Measurements from ENCODE around the gene C19orf73.

The C19orf73 gene

GRCh38 chr19:49161987-49162386, 43.0 kb upstream of the C19orf73 start:
- TF ChIP-seq ZFP30 (CRISPR knock-in tag; IDR thresholded peaks at IDR 0.05) (no peak), OSR1 (CRISPR knock-in tag; IDR thresholded peaks at IDR 0.05) (no peak), SNAI2 (CRISPR knock-in tag; IDR thresholded peaks at IDR 0.05) (no peak), TSHZ2 (CRISPR knock-in tag; IDR thresholded peaks at IDR 0.05) (no peak), PPARA (CRISPR knock-in tag; IDR thresholded peaks at IDR 0.05; ENCODE audit: borderline replicate concordance) (no peak), CSDC2 (CRISPR knock-in tag; IDR thresholded peaks at IDR 0.05) (no peak), CSRNP3 (CRISPR knock-in tag; IDR thresholded peaks at IDR 0.05) (no peak), POU6F1 (CRISPR knock-in tag; IDR thresholded peaks at IDR 0.05; ENCODE audit: borderline replicate concordance, low read depth) (no peak), RARB (CRISPR knock-in tag; IDR thresholded peaks at IDR 0.05) (no peak), GLIS3 (CRISPR knock-in tag; IDR thresholded peaks at IDR 0.05) (no peak), ZNF565 (CRISPR knock-in tag; conservative IDR thresholded peaks at IDR 0.05; ENCODE audit: low read depth) (no peak), ISL1 (CRISPR knock-in tag; IDR thresholded peaks at IDR 0.05) (no peak), ZFP3 (CRISPR knock-in tag; IDR thresholded peaks at IDR 0.05) (no peak), BACH2 (CRISPR knock-in tag; IDR thresholded peaks at IDR 0.05; ENCODE audit: borderline replicate concordance) (no peak), ZNF8 (CRISPR knock-in tag; IDR thresholded peaks at IDR 0.05) (no peak), CREB5 (CRISPR knock-in tag; IDR thresholded peaks at IDR 0.05; ENCODE audit: low read depth) (no peak), ESRRG (CRISPR knock-in tag; IDR thresholded peaks at IDR 0.05) (no peak), TOX (CRISPR knock-in tag; IDR thresholded peaks at IDR 0.05; ENCODE audit: borderline replicate concordance) (no peak)
- no peak for ATAC-seq

GRCh38 chr19:49160450-49161189, 41.7 kb upstream of the C19orf73 start:
- no peak for TF ChIP-seq POU6F1 (CRISPR knock-in tag; IDR thresholded peaks at IDR 0.05; ENCODE audit: borderline replicate concordance, low read depth)
- no peak for TF ChIP-seq ZNF8 (CRISPR knock-in tag; IDR thresholded peaks at IDR 0.05)
- ATAC-seq: no peak

GRCh38 chr19:49157445-49158224, 38.7 kb upstream of the C19orf73 start, which contains the start of gene TRPM4:
TRPM4 (plus strand) TSS chr19:49157792; CDS start chr19:49157867, 75 bp downstream.
- ATAC-seq: peak; percentile 99
- TF ChIP-seq BACH2 (CRISPR knock-in tag; IDR thresholded peaks at IDR 0.05; ENCODE audit: borderline replicate concordance) (no peak), TOX (CRISPR knock-in tag; IDR thresholded peaks at IDR 0.05; ENCODE audit: borderline replicate concordance) (no peak), ZNF8 (CRISPR knock-in tag; IDR thresholded peaks at IDR 0.05) (no peak), TSHZ2 (CRISPR knock-in tag; IDR thresholded peaks at IDR 0.05) (no peak), ZNF70 (CRISPR knock-in tag; IDR thresholded peaks at IDR 0.05) (no peak), TCF4 (CRISPR knock-in tag; IDR thresholded peaks at IDR 0.05; ENCODE audit: borderline replicate concordance) (no peak), GLIS3 (CRISPR knock-in tag; IDR thresholded peaks at IDR 0.05) (no peak), ISL1 (CRISPR knock-in tag; IDR thresholded peaks at IDR 0.05) (no peak), ZNF565 (CRISPR knock-in tag; conservative IDR thresholded peaks at IDR 0.05; ENCODE audit: low read depth) (no peak), ZFP3 (CRISPR knock-in tag; IDR thresholded peaks at IDR 0.05) (no peak), CSRNP3 (CRISPR knock-in tag; IDR thresholded peaks at IDR 0.05) (no peak)
